ENCODE measurements around the gene CDH4. TPM values are rescaled to one million over a fixed set of nuclear protein-coding genes. Genes with fewer than 3 reads are reported as not detected.
A peak's percentile ranks its signal among the peaks of the same experiment; 100 is the strongest.

The CDH4 gene
- total and polyA plus RNA-seq, 4 donors, result 0.06 to 0.10 TPM; not detected in 2

DNA sequence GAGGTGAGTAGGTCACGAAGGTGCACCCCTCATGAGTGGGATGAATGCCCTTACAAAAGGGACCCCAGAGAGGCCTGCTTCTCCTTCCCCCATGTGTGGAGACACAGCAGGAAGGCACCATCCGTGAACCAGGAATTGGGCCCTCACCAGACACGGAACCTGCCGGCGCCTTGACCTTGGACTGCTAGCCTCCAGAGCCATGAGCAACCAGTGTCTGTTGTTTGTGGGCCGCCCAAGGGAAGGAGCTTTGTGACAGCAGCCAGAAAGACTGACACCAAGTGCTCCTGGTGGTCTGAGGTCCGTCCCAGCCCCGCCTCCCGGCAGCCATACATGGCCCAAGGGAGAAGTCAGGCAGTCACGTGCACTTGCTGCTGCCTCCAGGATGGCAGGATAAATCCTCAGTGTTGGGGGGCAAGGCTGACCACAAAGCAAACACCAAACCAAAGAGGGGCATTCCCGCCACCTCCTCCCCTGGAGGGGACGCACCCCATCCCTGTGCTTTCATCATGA, 29.3 kb downstream of the CDH4 start:
- no peak for ATAC-seq (ENCODE audit: low FRiP score)

DNA sequence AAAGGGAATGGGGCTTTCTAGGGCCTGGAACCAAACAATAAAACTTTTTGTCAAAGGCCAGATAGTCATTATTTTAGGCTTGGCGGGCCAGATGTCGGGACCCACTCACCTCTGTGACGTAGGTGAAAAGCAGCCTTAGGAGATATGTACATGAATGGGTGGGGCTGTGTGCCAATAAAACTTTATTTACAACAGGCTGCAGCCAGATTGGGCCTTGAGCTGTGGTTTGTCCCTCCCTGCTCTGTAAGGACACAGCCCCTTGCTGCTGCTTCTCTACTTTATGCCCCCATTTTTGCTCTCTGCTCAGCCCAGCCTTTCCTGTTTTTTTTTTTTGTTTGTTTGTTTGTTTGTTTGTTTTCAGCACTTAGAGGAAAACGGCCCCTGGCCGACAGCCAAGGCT, 32.7 kb downstream of the CDH4 start:
- ATAC-seq (ENCODE audit: low FRiP score), result no peak
- no peaks in the 10 kb centered on the region for H3K36me3 ChIP-seq (ENCODE audit: control insufficient read depth in 1 of 2, insufficient read depth in 2 of 2, low read length in 1 of 2)
- no peak overlapping the region for H3K27ac ChIP-seq (ENCODE audit: low read depth in 1 of 2, low read length in 2 of 2)
- intact Hi-C loops (cut with DNase I), result no loop called here
- no peaks in the 10 kb centered on the region for H3K4me1 ChIP-seq (ENCODE audit: control insufficient read depth in 1 of 2, insufficient read depth in 2 of 2, low read length in 2 of 2)
- H3K27me3 ChIP-seq (ENCODE audit: control insufficient read depth in 1 of 2, insufficient read depth in 2 of 2, low read length in 1 of 2), result no peaks in the 10 kb centered on the region
- DNase-seq, result no peak
- no peak overlapping the region for H3K4me3 ChIP-seq (ENCODE audit: low read length in 2 of 2)
- 57 to 63% methylated on average over 5 of the region's 5 CpGs for WGBS, 2 donors
- no peaks in the 10 kb centered on the region for H3K9me3 ChIP-seq (ENCODE audit: control insufficient read depth, low read length)

More for the DNA sequence above, 29.3 kb downstream of the CDH4 start:
- H3K4me3 ChIP-seq (ENCODE audit: low read length in 2 of 2), result no peak overlapping the region
- H3K4me1 ChIP-seq (ENCODE audit: control insufficient read depth in 1 of 2, insufficient read depth in 2 of 2, low read length in 2 of 2), result no peaks in the 10 kb centered on the region
- DNase-seq, result peak in 1 of 2 donors; percentile 39
- WGBS, 2 donors, result 78 to 82% methylated on average over 12 of the region's 12 CpGs
- H3K27ac ChIP-seq (ENCODE audit: low read depth in 1 of 2, low read length in 2 of 2), result no peak overlapping the region
- no peaks in the 10 kb centered on the region for H3K27me3 ChIP-seq (ENCODE audit: control insufficient read depth in 1 of 2, insufficient read depth in 2 of 2, low read length in 1 of 2)
- H3K9me3 ChIP-seq (ENCODE audit: control insufficient read depth, low read length), result no peaks in the 10 kb centered on the region
- intact Hi-C loops (cut with DNase I), result no loop called here
- no peaks in the 10 kb centered on the region for H3K36me3 ChIP-seq (ENCODE audit: control insufficient read depth in 1 of 2, insufficient read depth in 2 of 2, low read length in 1 of 2)

DNA sequence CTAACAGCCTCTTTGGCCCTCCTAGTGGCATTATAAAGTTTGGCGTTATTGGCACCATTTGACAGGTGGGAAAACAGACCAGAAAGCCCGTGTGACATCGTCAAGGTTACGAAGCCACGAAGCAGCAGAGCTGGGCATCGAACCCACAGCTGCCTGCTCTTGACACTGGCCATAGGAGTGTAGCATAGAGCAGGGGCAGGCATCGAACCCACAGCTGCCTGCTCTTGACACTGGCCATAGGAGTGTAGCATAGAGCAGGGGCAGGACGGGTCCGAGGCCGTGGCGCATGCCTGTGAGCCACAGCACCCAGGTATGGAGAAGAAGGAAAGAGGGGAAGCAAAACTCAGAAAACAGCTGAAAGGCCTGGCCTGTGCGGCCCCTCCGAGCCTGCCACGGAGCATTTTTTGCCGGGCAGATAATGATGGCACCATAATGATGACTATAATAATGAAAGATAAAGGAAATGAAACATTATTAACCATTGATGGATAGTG, 33.1 kb downstream of the CDH4 start:
- Histone ChIP-seq H3K27me3 (ENCODE audit: control insufficient read depth in 1 of 2, insufficient read depth in 2 of 2, low read length in 1 of 2) (no peaks in the 10 kb centered on the region), H3K4me1 (ENCODE audit: control insufficient read depth in 1 of 2, insufficient read depth in 2 of 2, low read length in 2 of 2) (no peaks in the 10 kb centered on the region), H3K4me3 (ENCODE audit: low read length in 2 of 2) (no peak overlapping the region), H3K27ac (ENCODE audit: low read depth in 1 of 2, low read length in 2 of 2) (no peak overlapping the region), H3K9me3 (ENCODE audit: control insufficient read depth, low read length) (no peaks in the 10 kb centered on the region), H3K36me3 (ENCODE audit: control insufficient read depth in 1 of 2, insufficient read depth in 2 of 2, low read length in 1 of 2) (no peaks in the 10 kb centered on the region)
- DNase-seq (peak in 1 of 2 donors; percentile 38), ATAC-seq (ENCODE audit: low FRiP score) (no peak)
- intact Hi-C loops (cut with DNase I), result no loop called here
- 76 to 82% methylated on average over 15 of the region's 15 CpGs for WGBS, 2 donors

DNA sequence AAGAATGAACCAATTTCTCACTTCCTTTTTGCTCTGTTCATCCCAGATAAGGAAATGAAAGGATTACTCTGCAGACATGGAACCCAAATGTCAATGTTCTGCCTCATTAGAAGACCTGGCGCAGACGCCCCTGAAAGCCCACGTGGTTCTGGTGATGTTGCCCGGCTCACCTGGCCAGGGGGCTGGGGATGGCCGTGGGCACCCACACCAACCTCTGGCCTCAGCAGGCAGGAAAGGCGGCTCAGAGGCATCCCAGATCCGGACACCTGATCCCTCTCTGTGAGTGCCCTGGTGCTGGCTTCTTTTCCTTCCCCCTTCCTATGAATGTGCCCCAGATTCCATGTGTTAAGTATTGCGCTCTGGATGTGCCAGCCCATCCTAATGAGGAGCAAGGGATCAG, 33.6 kb downstream of the CDH4 start:
- DNase-seq (no peak), ATAC-seq (ENCODE audit: low FRiP score) (no peak)
- intact Hi-C loops (cut with DNase I), result no loop called here
- WGBS, 2 donors, result 85% methylated on average over 8 of the region's 8 CpGs
- Histone ChIP-seq H3K4me3 (ENCODE audit: low read length in 2 of 2) (no peak overlapping the region), H3K4me1 (ENCODE audit: control insufficient read depth in 1 of 2, insufficient read depth in 2 of 2, low read length in 2 of 2) (no peaks in the 10 kb centered on the region), H3K9me3 (ENCODE audit: control insufficient read depth, low read length) (no peaks in the 10 kb centered on the region), H3K27me3 (ENCODE audit: control insufficient read depth in 1 of 2, insufficient read depth in 2 of 2, low read length in 1 of 2) (no peaks in the 10 kb centered on the region), H3K36me3 (ENCODE audit: control insufficient read depth in 1 of 2, insufficient read depth in 2 of 2, low read length in 1 of 2) (no peaks in the 10 kb centered on the region), H3K27ac (ENCODE audit: low read depth in 1 of 2, low read length in 2 of 2) (no peak overlapping the region)

DNA sequence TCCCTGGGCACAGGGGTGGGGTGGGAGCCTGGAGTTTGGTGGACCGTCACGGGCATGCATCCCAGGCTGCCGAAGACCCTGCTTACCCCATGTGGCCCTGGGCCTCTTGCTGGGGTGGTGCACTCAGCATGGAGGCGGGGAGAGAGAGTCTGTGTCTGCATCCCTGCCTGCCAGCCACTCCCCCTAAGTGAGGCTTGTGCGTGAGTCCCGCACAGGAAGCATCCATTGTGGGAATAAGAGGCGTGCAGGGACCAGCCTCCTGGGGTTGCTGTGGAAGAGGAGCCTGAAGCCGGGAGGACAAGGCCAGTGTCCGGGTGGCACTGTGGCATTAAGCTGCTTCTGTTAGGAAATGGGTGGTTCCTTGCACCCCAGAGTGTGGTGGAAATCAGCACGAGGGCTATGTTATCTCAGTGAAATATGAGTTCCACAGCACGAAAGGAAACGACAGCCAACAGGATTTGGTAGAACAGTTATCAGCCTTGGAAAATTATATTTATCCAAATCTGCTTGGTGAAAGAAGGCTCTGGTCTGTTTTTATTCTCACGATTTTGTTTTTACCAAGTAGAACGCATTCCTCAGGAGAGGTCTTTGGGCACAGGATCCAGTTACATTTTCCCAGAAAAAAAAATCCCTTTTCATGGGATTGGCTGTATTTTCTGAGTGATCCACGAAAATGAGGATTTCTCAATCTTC, 35.7 kb downstream of the CDH4 start:
- Histone ChIP-seq H3K27me3 (ENCODE audit: control insufficient read depth in 1 of 2, insufficient read depth in 2 of 2, low read length in 1 of 2) (no peaks in the 10 kb centered on the region), H3K4me3 (ENCODE audit: low read length in 2 of 2) (no peak overlapping the region), H3K27ac (ENCODE audit: low read depth in 1 of 2, low read length in 2 of 2) (no peak overlapping the region), H3K9me3 (ENCODE audit: control insufficient read depth, low read length) (no peaks in the 10 kb centered on the region), H3K36me3 (ENCODE audit: control insufficient read depth in 1 of 2, insufficient read depth in 2 of 2, low read length in 1 of 2) (no peaks in the 10 kb centered on the region), H3K4me1 (ENCODE audit: control insufficient read depth in 1 of 2, insufficient read depth in 2 of 2, low read length in 2 of 2) (no peaks in the 10 kb centered on the region)
- intact Hi-C loops (cut with DNase I), result no loop called here
- DNase-seq (peak in 1 of 2 donors; percentile 51), ATAC-seq (ENCODE audit: low FRiP score) (no peak)
- WGBS, 2 donors, result 11 to 18% methylated on average over 15 of the region's 15 CpGs

DNA sequence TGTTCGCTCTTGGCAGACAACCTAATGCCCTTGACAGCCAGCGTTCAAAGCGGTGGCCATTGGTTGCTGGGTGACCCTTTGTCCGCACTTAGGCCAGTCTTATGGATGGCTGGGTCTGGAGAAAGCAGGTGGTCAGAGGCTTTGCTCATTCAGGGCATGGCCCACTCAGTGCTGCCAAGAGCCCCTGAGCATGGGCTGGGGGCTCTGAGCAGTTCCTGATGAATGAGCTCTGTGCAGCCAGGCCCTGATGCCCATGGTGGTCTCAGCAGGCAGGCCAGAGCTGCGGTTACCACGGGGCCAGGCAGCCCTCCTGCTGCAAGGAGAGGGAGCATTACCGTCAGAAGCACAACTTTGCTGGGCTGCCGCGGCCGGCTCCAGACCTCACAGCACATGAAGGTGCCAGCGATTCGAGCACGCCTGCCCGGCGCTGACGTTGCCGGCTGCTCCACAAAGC, 36.3 kb downstream of the CDH4 start:
- H3K4me3 ChIP-seq (ENCODE audit: low read length in 2 of 2), result no peak overlapping the region
- intact Hi-C loops (cut with DNase I), result no loop called here
- DNase-seq (peak in 1 of 2 donors; percentile 69), ATAC-seq (ENCODE audit: low FRiP score) (peak; percentile 37)
- no peak overlapping the region for H3K27ac ChIP-seq (ENCODE audit: low read depth in 1 of 2, low read length in 2 of 2)
- no peaks in the 10 kb centered on the region for H3K27me3 ChIP-seq (ENCODE audit: control insufficient read depth in 1 of 2, insufficient read depth in 2 of 2, low read length in 1 of 2)
- no peaks in the 10 kb centered on the region for H3K36me3 ChIP-seq (ENCODE audit: control insufficient read depth in 1 of 2, insufficient read depth in 2 of 2, low read length in 1 of 2)
- WGBS, 2 donors, result 58 to 72% methylated on average over 17 of the region's 17 CpGs
- no peaks in the 10 kb centered on the region for H3K4me1 ChIP-seq (ENCODE audit: control insufficient read depth in 1 of 2, insufficient read depth in 2 of 2, low read length in 2 of 2)
- H3K9me3 ChIP-seq (ENCODE audit: control insufficient read depth, low read length), result no peaks in the 10 kb centered on the region

DNA sequence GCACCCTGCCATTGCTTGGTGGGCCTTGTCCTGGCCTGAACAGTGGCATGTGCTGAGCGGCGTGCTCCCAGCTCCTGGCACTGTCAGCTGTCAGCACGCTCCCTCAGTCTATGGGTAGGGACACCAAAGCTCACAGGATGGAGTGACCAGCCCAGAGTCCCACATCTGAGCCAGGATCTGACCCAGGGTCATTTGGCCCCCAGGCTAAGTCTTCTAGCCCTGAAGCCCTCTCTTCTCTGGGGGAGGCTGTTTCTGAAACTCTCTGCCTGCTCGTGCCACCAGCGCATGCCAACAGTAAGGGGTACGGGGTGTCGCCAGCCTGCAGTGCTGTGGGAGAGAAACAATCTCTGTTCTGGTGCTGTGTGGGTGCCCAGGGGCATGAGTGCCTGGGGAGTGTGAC, 37.1 kb downstream of the CDH4 start:
- Histone ChIP-seq H3K36me3 (ENCODE audit: control insufficient read depth in 1 of 2, insufficient read depth in 2 of 2, low read length in 1 of 2) (no peaks in the 10 kb centered on the region), H3K27me3 (ENCODE audit: control insufficient read depth in 1 of 2, insufficient read depth in 2 of 2, low read length in 1 of 2) (no peaks in the 10 kb centered on the region), H3K4me3 (ENCODE audit: low read length in 2 of 2) (no peak overlapping the region), H3K27ac (ENCODE audit: low read depth in 1 of 2, low read length in 2 of 2) (no peak overlapping the region), H3K4me1 (ENCODE audit: control insufficient read depth in 1 of 2, insufficient read depth in 2 of 2, low read length in 2 of 2) (no peaks in the 10 kb centered on the region), H3K9me3 (ENCODE audit: control insufficient read depth, low read length) (no peaks in the 10 kb centered on the region)
- 77 to 81% methylated on average over 7 of the region's 7 CpGs for WGBS, 2 donors
- ATAC-seq (ENCODE audit: low FRiP score), result no peak
- intact Hi-C loops (cut with DNase I), result no loop called here
- DNase-seq, result peak in 1 of 2 donors; percentile 65

DNA sequence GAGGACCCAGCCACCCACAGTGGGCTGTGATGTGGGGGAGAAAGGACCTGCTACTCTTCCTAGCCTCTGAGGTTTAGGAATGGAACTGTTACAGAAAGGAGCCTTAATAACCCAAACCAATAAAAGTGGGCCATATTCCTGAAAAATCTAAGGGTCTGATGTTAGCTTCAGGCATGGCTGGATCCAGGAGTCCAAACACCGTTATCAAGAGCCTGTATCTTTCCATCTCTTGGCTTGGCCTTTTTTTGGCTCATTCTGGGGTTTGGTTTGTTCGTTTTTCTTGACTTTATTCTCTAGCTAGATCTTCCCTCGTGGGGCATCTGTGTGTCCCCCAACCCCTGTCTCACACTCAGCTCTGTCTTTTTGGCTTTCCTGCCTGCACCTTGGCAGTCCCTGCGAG, 38.7 kb downstream of the CDH4 start:
- 78 to 84% methylated on average over 4 of the region's 4 CpGs for WGBS, 2 donors
- intact Hi-C loops (cut with DNase I), result no loop called here
- no peak for ATAC-seq (ENCODE audit: low FRiP score)

More for the DNA sequence above, 38.7 kb downstream of the CDH4 start:
- Histone ChIP-seq H3K9me3 (ENCODE audit: control insufficient read depth, low read length) (no peaks in the 10 kb centered on the region), H3K4me1 (ENCODE audit: control insufficient read depth in 1 of 2, insufficient read depth in 2 of 2, low read length in 2 of 2) (no peaks in the 10 kb centered on the region), H3K27me3 (ENCODE audit: control insufficient read depth in 1 of 2, insufficient read depth in 2 of 2, low read length in 1 of 2) (no peaks in the 10 kb centered on the region), H3K27ac (ENCODE audit: low read depth in 1 of 2, low read length in 2 of 2) (no peak overlapping the region), H3K4me3 (ENCODE audit: low read length in 2 of 2) (no peak overlapping the region), H3K36me3 (ENCODE audit: control insufficient read depth in 1 of 2, insufficient read depth in 2 of 2, low read length in 1 of 2) (no peaks in the 10 kb centered on the region)
- no peak for DNase-seq
